C4-2B (cell line): ENCODE data around the gene FHIT.

Experiments
- CTCF ChIP-seq: fragments of 450-650 bp; conservative IDR thresholded peaks from 2 replicates; pipeline ENCODE4 v1.5.1; 2017; ENCODE audit warnings: mild to moderate bottlenecking
- ZFX ChIP-seq: fragments of 450-650 bp; IDR thresholded peaks from 2 replicates; pipeline ENCODE4 v1.6.1; 2017

- TF ChIP-seq CTCF, result no peak
- TF ChIP-seq ZFX, result no peak
These were observed 694.1 kb downstream of the FHIT start for GRCh38 chr3:60557122-60557521.
